HepG2 (cell line): ENCODE measurements around the gene PRR15L. TPM values are rescaled to one million over a fixed set of nuclear protein-coding genes. Genes with fewer than 3 reads are reported as not detected.

ENCODE experiments used
- CENPX ChIP-seq: sonication (generic); formaldehyde crosslinking; IDR thresholded peaks from 2 replicates; pipeline ENCODE4 v1.9.0; 2021; ENCODE audit warnings: mild to moderate bottlenecking, missing genetic modification reagents, moderate library complexity
- ESRRA ChIP-seq: sonication (generic); formaldehyde crosslinking; IDR thresholded peaks from 2 replicates; pipeline ENCODE4 v1.5.1; 2020; ENCODE audit warnings: mild to moderate bottlenecking, low read depth, missing genetic modification reagents
- POLR2G ChIP-seq: fragments of 200-400 bp; formaldehyde crosslinking; IDR thresholded peaks from 2 replicates; pipeline ENCODE4 v1.6.1; 2018; ENCODE audit warnings: mild to moderate bottlenecking, low read depth, low read length, moderate library complexity
- RCOR2 ChIP-seq: IDR thresholded peaks from 2 replicates; pipeline ENCODE4 v1.6.1; 2016; ENCODE audit warnings: missing biosample characterization, missing genetic modification reagents
- TAF1 ChIP-seq: sonication (generic); formaldehyde crosslinking; IDR thresholded peaks from 2 replicates; pipeline ENCODE4 v1.4.0; 2020; ENCODE audit warnings: missing genetic modification reagents
- ZNF543 ChIP-seq: sonication (generic); formaldehyde crosslinking; IDR thresholded peaks from 2 replicates; pipeline ENCODE4 v1.4.0; 2020; ENCODE audit warnings: mild to moderate bottlenecking, missing genetic modification reagents
- ZNF749 ChIP-seq: sonication (generic); formaldehyde crosslinking; IDR thresholded peaks from 2 replicates; pipeline ENCODE4 v1.8.0; 2022; ENCODE audit warnings: mild to moderate bottlenecking, missing genetic modification reagents, moderate library complexity, borderline replicate concordance
- ZNF841 ChIP-seq: sonication (generic); formaldehyde crosslinking; IDR thresholded peaks from 2 replicates; pipeline ENCODE4 v1.8.1; 2023; ENCODE audit warnings: missing genetic modification reagents, borderline replicate concordance
- polyA plus RNA-seq, 8 experiments: library from polyadenylated mRNA; depleted of rRNA in 3 of 8; stranded (reverse) in 7 of 8; unstranded in 1 of 8; fragments of >200 nt; fragmentation: Illumina TruSeq in 4 of 8; extraction: Trizol in 4 of 8; gene quantifications; 2 replicates each; pipeline versions ENCODE4 v1.2.1 to v1.2.3, GENCODE V29; 2011 to 2016; ENCODE audit warnings: low read depth in 4 of 8, missing spikeins in 1 of 8, mixed read lengths in 1 of 8; ENCODE audit not compliant: insufficient read depth in 1 of 8
- total RNA-seq, 5 experiments: library from RNA; depleted of rRNA; stranded (reverse); fragments of >200 nt; fragmentation: Illumina TruSeq; extraction: Trizol; gene quantifications; 2 replicates each; pipeline ENCODE4 v1.2.3, GENCODE V29; 2016; ENCODE audit warnings: low read depth in 1 of 5
- TF ChIP-seq, protein P1 (sequence below), 2 experiments: fragments of 450-650 bp in 1 of 2; sonication (generic) in 1 of 2; formaldehyde crosslinking; IDR thresholded peaks; 2 replicates each; pipeline versions ENCODE4 v1.5.0 to v1.8.0; 2020 to 2022; ENCODE audit warnings: mild to moderate bottlenecking in 1 of 2, missing genetic modification reagents in 1 of 2
- TF ChIP-seq, protein P2 (sequence below): sonication (generic); formaldehyde crosslinking; IDR thresholded peaks from 2 replicates; pipeline ENCODE4 v1.4.0; 2020; ENCODE audit warnings: mild to moderate bottlenecking, missing genetic modification reagents
- TF ChIP-seq, protein P3 (sequence below): sonication (generic); formaldehyde crosslinking; IDR thresholded peaks from 2 replicates; pipeline ENCODE4 v1.5.0; 2020; ENCODE audit warnings: missing genetic modification reagents, mild to moderate bottlenecking, borderline replicate concordance
- TF ChIP-seq, protein P4 (sequence below): sonication (generic); formaldehyde crosslinking; IDR thresholded peaks from 2 replicates; pipeline ENCODE4 v1.5.1; 2020; ENCODE audit warnings: mild to moderate bottlenecking, missing genetic modification reagents, borderline replicate concordance
- TF ChIP-seq, protein P5 (sequence below): sonication (generic); formaldehyde crosslinking; IDR thresholded peaks from 2 replicates; pipeline ENCODE4 v1.5.0; 2020; ENCODE audit warnings: mild to moderate bottlenecking, missing genetic modification reagents, moderate library complexity

PRR15L gene
- total and polyA plus RNA-seq, 2 of the 13 experiments (the other 11 are each of a cell fraction or from before 2014, with no cell fraction given) = 0.44 to 2.0 TPM

DNA sequence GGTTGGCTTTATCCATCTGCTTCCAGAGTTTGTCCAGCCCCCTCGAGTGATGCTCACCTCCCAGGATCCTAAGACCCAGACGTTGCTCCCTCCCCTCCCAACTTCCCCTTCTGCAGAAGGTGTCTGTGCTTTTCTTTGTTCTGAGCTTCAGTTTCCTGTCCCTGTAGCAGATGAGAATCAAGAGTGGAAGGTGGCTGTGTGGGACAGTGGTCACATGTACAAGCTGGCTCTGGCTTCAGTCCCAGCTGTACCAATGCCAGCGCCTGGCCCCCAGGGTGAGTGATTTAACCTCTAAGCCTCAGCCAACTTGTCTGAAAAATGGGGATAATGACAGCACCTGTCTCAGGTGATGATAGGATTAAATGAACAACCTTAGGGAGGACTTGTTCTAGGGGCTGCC, 7.7 kb downstream of the PRR15L start (continued):
- TF ChIP-seq, protein P1, sequence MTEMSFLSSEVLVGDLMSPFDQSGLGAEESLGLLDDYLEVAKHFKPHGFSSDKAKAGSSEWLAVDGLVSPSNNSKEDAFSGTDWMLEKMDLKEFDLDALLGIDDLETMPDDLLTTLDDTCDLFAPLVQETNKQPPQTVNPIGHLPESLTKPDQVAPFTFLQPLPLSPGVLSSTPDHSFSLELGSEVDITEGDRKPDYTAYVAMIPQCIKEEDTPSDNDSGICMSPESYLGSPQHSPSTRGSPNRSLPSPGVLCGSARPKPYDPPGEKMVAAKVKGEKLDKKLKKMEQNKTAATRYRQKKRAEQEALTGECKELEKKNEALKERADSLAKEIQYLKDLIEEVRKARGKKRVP (CRISPR knock-in tag; IDR thresholded peaks at IDR 0.05) = no peak
- TF ChIP-seq TAF1 (0 out of 2 replicates have a peak, but pooled peaks have one; percentile 16), ESRRA (CRISPR knock-in tag) (no peak), POLR2G (no peak), ZNF749 (CRISPR knock-in tag) (no peak), ZNF841 (CRISPR knock-in tag) (no peak), ZNF543 (no peak), CENPX (no peak), RCOR2 (CRISPR knock-in tag) (no peak)
- TF ChIP-seq, protein P2, sequence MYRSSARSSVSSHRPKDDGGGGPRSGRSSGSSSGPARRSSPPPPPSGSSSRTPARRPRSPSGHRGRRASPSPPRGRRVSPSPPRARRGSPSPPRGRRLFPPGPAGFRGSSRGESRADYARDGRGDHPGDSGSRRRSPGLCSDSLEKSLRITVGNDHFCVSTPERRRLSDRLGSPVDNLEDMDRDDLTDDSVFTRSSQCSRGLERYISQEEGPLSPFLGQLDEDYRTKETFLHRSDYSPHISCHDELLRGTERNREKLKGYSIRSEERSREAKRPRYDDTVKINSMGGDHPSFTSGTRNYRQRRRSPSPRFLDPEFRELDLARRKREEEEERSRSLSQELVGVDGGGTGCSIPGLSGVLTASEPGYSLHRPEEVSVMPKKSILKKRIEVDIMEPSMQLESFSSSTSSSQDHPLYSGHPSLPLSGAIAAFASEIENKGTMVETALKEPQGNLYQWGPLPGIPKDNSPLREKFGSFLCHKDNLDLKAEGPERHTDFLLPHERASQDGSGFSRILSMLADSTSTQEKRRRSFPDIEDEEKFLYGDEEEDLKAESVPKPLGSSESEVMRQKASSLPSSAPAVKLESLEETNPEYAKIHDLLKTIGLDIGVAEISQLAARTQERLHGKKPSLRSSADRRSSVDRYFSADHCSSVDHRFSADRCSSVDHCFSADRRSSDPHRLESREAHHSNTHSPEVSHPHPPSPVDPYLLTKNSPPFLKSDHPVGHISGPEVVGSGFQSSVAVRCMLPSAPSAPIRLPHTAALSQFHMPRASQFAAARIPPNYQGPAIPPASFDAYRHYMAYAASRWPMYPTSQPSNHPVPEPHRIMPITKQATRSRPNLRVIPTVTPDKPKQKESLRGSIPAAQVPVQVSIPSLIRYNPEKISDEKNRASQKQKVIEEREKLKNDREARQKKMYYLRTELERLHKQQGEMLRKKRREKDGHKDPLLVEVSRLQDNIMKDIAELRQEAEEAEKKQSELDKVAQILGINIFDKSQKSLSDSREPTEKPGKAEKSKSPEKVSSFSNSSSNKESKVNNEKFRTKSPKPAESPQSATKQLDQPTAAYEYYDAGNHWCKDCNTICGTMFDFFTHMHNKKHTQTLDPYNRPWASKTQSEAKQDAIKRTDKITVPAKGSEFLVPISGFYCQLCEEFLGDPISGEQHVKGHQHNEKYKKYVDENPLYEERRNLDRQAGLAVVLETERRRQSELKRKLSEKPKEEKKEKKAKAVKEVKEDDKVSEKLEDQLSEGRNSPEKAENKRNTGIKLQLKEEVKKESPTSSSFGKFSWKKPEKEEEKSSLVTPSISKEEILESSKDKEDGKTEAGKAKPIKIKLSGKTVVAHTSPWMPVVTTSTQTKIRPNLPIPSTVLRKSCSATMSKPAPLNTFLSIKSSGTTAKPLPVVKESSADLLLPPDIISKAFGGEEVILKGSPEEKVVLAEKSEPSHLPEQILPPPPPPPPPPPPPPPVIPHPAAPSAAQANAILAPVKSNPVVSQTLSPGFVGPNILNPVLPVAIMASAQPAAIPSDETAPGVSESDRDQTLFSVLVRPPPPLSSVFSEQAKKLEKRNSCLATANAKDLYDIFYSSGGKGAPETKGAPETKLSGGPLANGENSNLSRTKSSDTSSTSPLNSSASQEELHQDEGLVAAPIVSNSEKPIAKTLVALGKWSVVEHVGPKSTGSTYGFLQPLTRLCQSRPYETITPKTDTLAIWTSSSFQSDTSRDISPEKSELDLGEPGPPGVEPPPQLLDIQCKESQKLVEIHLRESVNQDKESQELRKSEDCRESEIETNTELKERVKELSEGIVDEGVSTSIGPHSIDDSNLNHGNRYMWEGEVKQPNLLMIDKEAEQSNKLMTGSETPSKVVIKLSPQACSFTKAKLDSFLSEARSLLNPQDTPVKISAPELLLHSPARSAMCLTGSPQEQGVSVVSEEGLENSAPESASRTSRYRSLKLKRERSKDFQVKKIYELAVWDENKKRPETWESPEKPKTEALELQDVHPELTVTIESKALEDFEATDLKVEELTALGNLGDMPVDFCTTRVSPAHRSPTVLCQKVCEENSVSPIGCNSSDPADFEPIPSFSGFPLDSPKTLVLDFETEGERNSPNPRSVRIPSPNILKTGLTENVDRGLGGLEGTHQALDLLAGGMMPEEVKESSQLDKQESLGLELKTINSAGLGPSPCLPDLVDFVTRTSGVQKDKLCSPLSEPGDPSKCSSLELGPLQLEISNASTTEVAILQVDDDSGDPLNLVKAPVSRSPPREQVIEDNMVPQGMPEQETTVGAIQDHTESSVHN (CRISPR knock-in tag) = no peak
- TF ChIP-seq, protein P3, sequence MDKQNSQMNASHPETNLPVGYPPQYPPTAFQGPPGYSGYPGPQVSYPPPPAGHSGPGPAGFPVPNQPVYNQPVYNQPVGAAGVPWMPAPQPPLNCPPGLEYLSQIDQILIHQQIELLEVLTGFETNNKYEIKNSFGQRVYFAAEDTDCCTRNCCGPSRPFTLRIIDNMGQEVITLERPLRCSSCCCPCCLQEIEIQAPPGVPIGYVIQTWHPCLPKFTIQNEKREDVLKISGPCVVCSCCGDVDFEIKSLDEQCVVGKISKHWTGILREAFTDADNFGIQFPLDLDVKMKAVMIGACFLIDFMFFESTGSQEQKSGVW (CRISPR knock-in tag) = no peak
- TF ChIP-seq, protein P4, sequence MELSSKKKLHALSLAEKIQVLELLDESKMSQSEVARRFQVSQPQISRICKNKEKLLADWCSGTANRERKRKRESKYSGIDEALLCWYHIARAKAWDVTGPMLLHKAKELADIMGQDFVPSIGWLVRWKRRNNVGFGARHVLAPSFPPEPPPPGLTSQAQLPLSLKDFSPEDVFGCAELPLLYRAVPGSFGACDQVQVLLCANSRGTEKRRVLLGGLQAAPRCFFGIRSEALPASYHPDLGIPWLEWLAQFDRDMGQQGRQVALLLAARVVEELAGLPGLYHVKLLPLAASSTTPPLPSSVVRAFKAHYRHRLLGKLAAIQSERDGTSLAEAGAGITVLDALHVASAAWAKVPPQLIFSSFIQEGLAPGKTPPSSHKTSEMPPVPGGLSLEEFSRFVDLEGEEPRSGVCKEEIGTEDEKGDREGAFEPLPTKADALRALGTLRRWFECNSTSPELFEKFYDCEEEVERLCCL (CRISPR knock-in tag) = no peak; the same call in 1 of the 2 replicates
- TF ChIP-seq, protein P5, sequence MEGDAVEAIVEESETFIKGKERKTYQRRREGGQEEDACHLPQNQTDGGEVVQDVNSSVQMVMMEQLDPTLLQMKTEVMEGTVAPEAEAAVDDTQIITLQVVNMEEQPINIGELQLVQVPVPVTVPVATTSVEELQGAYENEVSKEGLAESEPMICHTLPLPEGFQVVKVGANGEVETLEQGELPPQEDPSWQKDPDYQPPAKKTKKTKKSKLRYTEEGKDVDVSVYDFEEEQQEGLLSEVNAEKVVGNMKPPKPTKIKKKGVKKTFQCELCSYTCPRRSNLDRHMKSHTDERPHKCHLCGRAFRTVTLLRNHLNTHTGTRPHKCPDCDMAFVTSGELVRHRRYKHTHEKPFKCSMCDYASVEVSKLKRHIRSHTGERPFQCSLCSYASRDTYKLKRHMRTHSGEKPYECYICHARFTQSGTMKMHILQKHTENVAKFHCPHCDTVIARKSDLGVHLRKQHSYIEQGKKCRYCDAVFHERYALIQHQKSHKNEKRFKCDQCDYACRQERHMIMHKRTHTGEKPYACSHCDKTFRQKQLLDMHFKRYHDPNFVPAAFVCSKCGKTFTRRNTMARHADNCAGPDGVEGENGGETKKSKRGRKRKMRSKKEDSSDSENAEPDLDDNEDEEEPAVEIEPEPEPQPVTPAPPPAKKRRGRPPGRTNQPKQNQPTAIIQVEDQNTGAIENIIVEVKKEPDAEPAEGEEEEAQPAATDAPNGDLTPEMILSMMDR = no peak
